CD4-positive, alpha-beta T cell treated with Interleukin-1 beta for 1 hour (primary cell): Measurements from ENCODE around the gene A4GALT.
"Not testable (repeated sequence)": the region's sequence is repeated elsewhere in the genome, so short reads cannot be mapped to it uniquely, and the experiment has no call there.

Source experiments
- DNase-seq, 2 donors: peaks; one replicate each; pipeline ENCODE4 v3.0.0-alpha.2; 2020 to 2022

A4GALT gene

GRCh38 chr22:42734406-42734805 lies 13.7 kb upstream of the A4GALT start:
- no peak for DNase-seq

GRCh38 chr22:42733394-42733793 lies 12.7 kb upstream of the A4GALT start:
- not testable (repeated sequence) for DNase-seq

DNA sequence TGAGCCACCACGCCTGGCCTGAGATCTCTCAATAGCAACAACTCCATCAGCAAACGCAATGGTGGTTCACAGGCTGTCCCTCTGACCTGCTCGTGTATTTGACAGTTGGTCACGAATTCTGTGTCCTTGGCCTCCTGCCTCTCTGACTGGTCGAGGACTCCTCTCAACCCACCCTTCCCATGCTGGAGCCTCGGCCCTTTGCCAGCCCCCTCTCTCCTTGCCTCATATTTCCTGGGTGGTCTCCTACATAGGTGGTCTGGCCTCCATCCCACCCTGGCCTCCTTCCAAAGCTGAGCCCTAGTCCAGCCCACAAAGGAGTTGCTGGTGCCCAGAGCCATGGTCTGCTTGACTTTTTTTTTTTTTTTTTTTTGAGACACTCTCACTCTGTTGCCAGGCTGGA lies 11.4 kb upstream of the A4GALT start:
- no peak for DNase-seq

DNA sequence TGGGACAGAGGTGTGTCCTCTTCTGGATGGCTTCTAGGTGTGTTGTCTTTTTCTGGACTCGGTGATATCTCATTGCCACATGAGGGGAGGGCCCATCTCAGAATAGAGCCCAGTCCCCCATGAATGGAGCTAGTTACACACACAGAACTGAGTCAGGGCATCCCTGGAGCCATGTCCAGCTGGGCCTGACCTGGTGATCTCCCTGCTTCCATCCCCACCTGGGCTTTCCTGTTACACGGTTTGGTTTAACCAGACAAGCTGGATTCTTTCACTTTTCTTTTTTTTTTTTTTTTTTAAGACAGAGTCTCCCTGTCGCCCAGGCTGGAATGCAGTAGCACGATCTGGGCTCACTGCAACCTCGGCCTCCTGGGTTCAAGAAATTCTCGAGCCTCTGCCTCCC lies 6.1 kb upstream of the A4GALT start:
- DNase-seq = no peak

- DNase-seq = no peak
These were observed 5.1 kb upstream of the A4GALT start for GRCh38 chr22:42725606-42726355.

- DNase-seq = no peak
These were observed 3.4 kb upstream of the A4GALT start for GRCh38 chr22:42724062-42724461.

DNA sequence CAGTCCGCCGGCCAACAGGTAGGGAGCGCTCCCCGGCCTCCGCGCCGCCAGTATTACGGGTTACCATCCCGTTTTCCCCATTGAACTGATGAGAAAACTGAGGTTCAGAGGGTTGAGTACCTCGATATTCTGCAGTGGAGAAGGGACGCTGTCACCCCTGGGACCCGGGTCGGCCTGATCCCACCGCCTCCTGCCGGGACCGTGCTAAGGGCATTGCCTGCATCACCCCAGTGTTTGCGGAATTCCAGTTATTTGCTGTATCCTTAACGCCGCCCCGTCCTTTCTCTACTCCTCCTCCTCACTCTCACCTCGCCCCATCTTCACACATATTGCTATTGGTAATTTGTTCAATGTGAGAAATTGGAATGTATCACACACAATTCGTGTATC lies 370 bp upstream of the A4GALT start:
- DNase-seq = no peak

DNA sequence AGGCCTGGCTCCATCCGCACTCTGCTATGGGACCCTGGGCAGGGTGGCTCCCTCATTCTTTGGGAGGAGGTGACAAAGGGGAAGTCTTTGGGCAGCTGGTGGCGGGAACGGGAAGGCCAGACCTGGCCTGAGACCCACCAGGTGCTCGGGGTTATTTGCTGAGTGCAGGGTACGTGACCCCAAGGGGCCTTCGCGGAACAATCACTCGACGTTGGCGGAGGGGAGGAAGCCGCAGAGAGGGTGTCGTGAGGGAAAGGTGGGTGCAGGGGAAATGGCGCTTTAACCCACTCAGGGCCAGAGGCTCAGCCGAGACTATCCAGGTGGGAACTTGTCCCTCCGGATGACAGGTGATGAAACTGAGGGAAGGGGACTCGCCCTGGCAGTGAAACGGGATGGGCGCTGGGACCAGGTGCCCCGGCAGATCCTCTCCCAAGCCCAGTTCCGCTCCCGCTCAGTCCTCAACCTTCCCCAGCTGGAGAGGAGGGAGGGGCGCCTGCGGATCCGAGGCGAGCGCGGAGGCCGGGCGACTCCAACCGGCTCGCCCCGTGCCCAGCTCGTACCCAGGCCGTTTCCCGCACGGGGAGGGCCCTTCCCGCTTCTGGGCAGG lies 911 bp downstream of the A4GALT start:
- DNase-seq = no peak

GRCh38 chr22:42719133-42719532 lies 1.5 kb downstream of the A4GALT start:
- DNase-seq = no peak

DNA sequence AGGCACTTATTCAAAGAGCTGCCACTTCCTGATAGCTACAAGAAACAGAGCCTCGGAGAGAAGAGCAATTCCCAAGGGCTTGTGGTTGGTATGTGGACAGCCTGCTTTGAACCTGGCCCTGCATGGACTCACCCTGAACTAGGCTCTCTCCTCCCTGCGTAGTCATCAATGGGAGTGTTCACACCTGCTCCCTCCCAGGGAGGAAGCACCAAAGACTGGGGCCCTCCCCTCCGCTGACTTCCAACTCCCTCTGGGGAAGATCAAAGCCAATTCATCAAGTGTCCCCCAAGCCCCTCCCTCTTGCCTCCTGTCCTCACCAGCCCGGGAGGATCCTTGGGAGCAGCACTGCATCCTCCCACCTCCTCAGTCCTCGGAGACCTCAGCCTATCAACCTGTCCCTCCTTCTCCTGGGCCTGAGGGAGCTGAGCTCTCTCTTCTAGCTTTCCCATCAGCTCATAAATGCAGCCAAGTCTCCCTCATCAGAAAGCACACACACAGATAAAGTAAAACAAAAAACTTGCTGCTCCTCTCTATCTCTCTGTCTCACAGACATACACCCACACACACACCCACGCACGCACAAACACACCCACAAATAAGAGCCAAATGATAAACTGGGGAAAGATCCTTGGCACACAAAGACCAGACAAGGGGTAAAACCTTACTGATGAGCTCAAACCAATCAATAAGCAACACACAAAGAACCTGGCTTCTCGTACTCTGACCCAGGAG lies 3.3 kb downstream of the A4GALT start:
- no peak for DNase-seq

DNA sequence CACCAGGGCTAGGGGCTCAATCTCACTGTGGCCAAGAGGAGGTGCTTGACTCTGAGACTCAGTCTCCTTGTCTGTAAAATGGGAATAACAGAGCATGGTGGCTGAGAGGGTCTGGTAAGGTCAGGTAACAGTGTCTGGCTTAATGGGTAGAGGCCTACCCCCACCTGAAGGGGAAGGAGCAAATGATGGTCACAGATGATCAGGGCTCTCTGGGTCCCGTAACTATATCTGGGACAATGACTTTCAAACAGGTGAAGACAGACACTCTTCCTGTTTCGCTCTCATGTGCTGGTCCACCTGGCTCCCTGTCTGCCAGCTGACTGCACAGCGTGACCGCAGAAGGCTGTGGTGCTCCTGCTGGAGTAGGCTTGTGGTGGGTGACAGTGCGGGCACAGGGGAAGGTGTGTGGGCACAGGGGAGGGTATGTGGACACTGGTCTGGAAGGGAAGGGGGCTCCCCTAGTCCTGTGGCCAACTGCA lies 4.0 kb downstream of the A4GALT start:
- peak in 1 of 2 donors; percentile 44 for DNase-seq

DNA sequence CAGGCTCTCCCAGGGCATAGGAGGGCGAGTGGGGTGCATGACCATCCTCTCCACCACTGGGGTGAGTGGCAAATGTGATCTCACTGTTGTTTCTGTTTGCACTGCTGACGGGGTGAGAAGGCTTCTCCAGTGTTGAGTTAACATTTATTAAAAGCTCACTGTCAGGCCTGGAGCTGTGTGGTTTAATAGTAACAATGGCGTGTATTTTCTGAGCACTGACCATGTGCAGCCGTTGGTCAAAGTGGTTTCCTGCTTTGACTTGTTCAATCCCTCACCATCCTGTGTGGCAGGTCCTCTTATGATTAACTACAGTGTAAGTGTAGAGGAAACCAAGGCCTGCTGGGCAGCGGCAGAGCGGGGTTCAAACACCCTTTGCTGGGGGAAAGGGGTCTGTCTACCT lies 4.4 kb downstream of the A4GALT start:
- DNase-seq = no peak

DNA sequence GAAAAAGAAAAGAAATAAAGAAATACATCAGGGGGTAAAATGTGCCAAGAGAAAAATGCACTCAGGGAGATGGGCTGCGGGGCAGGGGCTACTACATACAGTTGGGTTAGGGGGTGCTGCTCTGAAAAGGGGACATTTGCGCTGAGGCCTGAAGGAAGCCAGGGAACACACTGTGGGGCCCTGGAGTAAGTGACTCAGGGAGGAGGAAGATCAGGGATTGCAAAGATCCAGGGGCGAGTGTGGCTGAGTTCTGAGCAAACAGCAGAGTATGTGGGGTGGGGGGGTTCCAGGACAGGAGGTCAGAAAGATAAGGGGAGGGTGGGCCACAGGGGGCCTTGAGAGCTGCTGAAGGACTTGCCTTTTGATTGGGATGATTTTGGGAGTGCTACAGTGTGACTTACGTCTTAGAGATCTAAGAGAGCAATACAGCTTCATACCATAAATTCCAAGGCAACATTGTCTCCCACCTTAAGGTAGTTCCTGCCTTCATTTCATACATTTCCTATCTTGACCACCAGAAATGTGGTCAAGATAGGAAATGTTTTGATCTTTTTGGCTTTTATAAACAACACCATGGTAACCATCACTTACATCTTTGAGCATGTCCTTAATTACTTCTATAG lies 5.8 kb downstream of the A4GALT start:
- DNase-seq = no peak

DNA sequence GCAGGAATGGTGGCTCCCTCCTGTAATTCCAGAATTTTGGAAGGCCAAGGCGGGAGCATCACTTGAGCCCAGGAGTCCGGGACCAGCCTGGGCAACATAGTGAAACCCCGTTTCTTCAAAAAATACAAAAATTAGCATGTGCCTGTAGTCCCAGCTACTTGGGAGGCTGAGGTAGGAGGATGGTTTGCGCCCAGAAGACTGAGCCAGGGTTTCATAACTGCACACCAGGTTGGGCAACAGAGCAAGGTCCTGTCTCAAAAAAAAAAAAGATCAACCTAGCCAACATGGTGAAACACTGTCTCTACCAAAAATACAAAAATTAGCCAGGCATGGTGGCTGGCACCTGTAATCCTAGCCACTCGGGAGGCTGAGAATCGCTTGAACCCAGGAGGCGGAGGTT lies 6.4 kb downstream of the A4GALT start:
- DNase-seq = no peak

DNA sequence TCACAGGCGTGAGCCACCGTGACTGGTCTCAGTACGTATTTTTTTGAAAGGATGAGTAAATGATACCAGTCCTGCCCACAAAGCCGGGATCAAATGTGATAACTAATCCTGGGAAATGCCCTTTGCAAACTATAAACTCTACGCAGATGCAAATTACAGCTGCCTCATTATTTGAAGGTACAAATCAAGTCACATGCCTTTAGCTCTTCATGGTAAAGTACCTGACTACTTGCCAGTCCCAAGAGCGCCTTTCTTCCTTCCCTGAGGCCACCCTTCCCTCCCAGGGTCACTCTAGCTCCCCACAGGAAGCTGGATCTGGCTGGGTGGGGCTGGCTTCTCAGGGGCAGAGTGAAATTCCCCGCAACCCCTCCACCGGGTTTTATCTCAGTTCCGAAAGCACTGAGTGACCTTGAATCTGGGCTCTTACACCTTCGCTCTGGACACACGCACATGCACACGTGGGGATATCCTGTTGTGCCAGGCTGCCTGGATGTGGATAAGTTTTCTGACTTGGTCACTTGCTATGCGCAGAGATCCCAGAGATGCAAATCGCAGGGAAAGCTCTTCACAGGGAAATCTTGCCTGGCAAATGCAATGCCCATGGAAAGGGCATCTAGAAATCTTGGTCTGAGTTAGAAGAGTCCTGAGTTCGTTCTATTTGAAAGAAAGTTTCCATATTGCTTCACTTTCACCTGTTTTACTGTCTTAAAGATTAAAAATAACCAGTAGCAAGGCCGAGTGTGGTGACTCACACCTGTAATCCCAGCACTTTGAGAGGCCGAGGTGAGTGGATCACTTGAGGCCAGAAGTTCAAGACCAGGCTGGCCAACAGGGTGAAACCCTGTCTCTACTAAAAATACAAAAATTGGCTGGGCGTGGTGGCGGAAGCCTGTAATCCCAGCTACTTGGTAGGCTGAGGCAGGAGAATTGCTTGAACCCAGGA lies 8.5 kb downstream of the A4GALT start:
- DNase-seq = no peak

- DNase-seq = no peak
These were observed 9.4 kb downstream of the A4GALT start for GRCh38 chr22:42711281-42711731.

DNA sequence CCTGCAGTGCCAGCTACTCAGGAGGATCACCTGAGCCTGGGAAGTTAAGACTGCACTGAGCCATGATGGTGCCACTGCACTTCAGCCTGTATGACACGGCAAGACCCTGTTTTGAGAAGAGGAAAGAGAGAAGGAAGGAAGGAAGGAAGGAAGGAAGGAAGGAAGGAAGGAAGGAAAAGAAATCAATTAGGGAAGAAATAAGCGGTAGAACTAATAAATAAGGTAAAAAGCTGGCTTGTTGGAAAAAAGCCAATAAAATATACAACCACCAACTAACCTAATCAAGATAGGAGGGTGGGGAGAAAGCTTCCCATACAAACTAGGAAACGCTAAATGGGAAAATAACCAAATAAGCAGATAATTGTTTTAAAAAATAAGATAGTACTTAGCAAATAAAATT lies 12.3 kb downstream of the A4GALT start:
- no peak for DNase-seq

DNA sequence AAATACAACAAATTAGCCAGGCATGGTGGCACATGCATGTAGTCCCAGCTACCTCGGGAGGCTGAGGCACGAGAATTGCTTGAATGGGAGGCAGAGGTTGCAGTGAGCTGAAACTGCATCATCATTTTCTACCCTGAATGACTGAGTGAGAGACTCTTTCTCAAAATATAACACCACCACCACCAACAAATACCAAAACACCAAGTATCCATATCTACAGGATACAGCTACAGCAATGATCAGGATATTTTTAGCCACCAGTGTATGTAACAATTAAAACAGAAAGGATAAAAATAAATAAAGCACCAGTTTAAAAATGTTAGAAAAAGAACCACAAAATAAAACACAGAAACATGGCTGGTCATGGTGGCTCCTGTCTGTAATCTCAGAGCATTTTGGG lies 13.2 kb downstream of the A4GALT start:
- DNase-seq = no peak

- no peak for DNase-seq
These were observed 15.8 kb downstream of the A4GALT start for GRCh38 chr22:42704896-42705295.

GRCh38 chr22:42702675-42703074 lies 18.0 kb downstream of the A4GALT start:
- DNase-seq = no peak

DNA sequence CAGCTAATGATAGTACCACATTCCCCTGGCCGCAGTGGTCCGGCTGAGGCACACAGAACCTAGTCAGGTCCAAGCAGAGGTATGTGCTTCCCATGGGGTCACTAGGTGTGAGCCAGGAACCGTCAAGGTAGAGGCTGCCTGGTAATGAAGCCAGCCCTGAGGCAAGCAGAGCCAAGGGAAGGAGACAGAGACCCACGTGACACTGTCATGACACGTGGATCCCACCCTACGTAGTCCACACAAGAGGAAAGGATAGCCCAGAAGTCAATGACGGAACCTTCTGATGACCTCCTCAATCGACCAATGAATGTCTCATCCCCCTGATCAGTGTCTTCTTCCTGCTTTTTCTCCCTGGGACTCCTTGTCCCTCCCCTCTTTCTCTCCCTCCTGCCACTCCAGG lies 19.0 kb downstream of the A4GALT start:
- no peak for DNase-seq

- DNase-seq = no peak
These were observed 19.8 kb downstream of the A4GALT start for GRCh38 chr22:42700901-42701300.
